GM18508 (cell line): ENCODE measurements around the gene FAM111A.

ENCODE experiments used
- ATAC-seq: cut with Tn5 transposase; IDR thresholded peaks from one replicate; pipeline ENCODE4 v1.9.1; 2021; ENCODE audit warnings: moderate number of reproducible peaks; ENCODE audit not compliant: insufficient read depth, unreplicated experiment

Gene FAM111A

DNA sequence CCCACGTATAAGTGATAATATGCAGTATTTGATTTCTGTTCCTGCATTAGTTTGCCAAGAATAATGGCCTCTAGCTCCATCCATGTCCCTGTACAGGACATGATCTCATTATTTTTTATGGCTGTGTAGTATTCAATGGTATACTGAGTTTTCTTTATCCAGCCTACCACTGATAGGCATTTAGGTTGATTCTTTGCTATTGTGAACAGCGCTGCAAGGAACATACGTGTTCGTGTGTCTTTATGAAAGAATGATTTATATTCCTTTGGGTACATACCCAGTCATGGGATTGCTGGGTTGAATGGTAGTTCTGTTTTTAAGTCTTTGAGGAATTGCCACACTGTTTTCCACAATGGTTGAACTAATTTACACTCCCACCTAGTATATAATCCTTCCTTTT is 1.5 kb upstream of the FAM111A start:
- ATAC-seq, result no peak

DNA sequence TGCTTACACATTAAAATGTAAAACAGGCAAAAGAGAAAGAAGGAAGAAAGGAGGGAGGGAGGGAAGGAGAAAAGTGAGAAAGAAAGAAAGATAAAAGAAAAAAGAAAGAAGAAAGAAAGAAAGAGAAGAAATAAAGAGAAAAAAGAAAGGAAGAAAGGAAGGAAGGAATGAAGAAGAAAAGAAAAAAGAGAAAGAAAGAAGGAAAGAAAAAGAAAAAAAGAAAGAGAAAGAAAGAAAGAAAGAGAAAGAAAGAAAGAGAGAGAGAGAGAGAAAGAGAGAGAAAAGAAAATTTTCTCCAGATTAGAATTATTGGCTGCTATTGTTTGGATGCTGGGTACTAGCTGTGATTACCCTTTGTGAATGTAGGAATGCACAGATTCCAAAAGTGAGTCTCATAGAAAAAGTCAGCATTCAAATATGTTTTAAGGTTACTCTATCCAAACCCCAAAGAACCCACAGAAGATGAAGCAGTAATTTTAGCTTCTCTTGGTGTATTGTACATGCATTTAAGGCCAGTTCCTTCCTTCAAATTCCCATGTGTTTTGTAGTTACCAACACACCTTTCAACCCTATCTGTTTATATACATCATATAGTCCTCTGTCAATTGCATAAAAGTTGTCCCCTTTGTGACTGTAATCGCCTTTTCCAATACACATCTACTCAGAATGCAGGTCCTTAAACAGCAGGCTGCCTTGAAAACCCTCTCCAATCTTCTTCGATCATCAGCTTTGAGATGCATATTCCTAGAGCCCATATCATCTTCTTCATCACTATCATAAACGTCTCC is 789 bp upstream of the FAM111A start:
- peak; percentile 0 for ATAC-seq

- no peak for ATAC-seq
These were observed 1.4 kb downstream of the FAM111A start for GRCh38 chr11:59144096-59144495.

DNA sequence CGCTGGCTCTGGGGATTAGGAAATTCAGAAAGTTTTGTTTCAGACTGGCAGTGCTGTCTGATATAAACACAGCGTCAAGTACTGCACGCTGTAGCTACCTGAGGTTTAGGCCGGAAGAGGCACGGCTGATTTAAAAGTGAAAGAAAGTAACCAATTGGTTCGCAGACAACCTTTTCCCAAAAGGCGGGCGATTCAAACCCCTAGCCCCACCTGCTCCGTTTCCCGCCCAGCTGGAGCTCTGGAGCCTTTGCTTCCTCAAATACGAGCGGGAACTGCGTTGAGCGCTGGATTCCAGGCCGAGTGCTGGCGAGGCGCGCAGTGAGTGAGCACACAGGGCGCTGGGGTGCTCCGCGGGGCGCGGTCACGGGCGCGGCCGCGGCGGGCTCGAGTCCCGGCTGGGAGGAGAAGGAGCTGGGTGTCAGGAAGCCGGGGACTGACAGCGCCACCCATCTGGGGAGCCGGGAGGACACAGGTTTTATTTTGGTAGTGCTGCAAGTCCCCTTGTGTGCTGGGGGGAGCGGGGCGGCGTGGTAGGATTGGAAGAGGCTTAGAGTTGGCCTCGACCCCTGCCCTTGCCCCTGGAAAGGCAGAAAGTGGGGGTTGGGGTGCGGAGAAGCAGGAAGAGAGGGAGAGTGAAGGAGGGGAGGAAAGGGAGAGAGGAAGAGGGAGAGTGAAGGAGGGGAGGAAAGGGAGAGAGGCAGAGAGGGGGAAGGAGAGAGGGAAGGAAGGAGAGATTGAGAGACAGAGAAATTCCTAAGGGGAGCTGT is 2.1 kb downstream of the FAM111A start:
- ATAC-seq, result peak; percentile 60

DNA sequence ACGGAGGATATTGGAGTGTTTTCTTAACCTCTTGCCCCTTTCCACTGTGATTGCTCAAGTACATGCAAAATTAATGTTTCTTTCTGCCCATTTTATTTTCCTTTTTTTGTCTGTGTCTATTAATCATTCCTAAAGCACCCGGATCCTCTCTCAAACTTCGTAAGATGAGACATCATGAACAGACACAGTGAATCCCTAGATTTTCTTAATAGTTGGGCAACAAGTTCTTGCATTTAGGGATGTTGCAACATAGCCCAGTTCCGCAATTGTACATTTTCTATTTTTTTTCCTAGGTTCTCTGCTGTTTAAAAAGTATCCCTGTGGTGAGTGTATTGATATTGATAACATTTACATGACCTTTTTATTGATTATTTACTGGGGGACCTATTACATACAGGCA is 2.9 kb downstream of the FAM111A start:
- ATAC-seq, result no peak

DNA sequence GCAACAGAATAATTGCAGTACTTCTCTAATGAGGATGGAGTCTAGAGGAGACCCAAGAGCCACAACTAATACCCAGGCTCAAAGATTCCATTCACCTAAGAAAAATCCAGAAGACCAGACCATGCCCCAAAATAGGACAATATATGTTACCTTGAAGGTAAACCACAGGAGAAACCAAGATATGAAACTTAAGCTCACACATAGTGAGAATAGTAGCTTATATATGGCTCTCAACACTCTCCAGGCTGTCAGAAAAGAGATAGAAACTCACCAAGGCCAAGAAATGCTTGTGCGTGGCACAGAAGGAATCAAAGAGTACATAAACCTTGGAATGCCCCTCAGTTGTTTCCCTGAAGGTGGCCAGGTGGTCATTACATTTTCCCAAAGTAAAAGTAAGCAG is 9.1 kb downstream of the FAM111A start:
- ATAC-seq, result no peak

DNA sequence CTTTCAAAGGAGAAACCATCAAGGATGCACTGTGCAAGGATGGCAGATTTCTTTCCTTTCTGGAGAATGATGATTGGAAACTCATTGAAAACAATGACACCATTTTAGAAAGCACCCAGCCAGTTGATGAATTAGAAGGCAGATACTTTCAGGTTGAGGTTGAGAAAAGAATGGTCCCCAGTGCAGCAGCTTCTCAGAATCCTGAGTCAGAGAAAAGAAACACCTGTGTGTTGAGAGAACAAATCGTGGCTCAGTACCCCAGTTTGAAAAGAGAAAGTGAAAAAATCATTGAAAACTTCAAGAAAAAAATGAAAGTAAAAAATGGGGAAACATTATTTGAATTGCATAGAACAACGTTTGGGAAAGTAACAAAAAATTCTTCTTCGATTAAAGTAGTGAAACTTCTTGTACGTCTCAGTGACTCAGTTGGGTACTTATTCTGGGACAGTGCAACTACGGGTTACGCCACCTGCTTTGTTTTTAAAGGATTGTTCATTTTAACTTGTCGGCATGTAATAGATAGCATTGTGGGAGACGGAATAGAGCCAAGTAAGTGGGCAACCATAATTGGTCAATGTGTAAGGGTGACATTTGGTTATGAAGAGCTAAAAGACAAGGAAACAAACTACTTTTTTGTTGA is 9.8 kb downstream of the FAM111A start:
- ATAC-seq, result peak; percentile 65

DNA sequence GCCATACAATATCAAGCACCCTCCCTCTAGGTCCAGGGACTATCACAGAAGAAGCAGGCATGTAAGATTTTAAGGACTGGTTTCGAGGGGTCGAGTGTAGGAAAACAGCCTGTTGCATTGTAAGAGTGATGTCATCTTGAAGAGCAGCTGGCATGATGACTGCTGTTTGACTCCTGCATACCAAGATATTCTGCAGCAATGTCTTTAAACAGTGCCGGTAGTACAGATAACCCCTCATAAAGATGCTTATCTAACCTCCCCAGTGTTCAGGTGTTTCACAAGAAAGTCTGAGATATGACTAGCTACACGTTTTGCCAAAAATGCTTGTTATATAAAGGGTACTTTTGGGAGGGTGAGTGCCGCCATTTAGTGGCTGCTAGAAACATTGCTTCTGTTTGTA is 12.0 kb downstream of the FAM111A start:
- ATAC-seq, result no peak

- ATAC-seq, result no peak
These were observed 14.8 kb downstream of the FAM111A start for GRCh38 chr11:59157433-59157832.

- peak; percentile 86 for ATAC-seq
These were observed 15.8 kb downstream of the FAM111A start for GRCh38 chr11:59158206-59159068.

DNA sequence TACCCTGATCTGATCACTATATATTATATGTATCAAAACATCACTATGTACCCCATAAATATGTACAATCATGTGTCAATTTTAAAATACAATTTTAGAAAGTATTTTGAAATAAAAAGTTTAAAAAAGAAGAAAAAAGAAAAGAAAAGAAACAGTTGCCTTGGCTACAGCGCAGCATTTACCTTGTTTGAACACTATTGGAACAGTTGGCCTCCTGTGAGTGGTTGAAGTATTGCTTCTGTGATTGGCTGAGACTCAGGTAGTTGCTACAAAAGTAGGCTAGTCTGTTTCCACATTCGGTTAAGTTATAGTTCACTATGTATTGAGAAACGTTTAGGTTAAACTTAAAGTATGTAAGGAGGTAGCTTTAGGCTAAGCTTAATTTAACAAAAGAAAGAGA is 21.4 kb downstream of the FAM111A start:
- no peak for ATAC-seq

DNA sequence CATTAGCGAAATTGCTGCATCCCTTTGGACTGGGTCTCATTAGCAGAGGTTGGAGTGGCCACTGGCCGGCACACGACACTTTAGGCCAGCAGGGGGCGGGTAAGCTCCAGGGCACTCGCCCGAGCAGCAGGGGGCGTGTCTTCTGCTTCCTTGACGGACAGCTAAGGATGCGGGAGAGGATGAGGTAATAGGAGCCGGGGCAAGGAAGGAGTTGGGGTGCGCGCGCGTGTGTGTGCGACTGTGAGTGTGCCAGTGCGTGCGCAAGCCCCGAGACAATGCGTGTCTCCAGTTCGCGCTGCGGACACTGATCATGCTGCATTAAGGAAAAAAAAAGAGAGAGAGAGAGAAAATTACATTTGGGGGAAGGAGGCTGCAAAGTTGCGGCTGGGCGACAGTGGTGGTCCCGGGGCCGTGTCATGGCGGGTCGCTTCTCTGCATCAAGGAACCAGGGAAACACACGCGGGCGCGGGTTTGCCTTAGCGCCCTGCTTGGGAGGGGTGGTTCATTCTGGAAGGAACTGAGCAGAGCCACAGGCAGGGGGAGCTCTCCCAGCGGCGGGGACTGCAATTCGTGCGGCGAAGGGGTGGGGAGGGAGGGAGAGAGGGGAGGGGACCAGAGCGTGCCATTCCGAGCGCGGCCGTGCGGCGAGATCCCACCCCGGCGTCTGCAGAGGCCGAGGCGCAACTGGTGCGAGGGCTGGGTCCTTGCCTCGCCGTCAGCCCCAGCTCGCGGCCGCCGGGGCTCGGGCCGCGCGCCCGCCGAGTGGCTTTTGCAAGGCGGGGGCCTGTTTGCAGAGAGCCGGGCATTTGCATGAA is 29.1 kb downstream of the FAM111A start, which contains the start of gene DTX4:
TSS of gene DTX4 (plus strand) at position 625 of the 815 bp plus-strand sequence. CDS start 464 bp downstream, outside the sequence.
- ATAC-seq, result peak; percentile 52

DNA sequence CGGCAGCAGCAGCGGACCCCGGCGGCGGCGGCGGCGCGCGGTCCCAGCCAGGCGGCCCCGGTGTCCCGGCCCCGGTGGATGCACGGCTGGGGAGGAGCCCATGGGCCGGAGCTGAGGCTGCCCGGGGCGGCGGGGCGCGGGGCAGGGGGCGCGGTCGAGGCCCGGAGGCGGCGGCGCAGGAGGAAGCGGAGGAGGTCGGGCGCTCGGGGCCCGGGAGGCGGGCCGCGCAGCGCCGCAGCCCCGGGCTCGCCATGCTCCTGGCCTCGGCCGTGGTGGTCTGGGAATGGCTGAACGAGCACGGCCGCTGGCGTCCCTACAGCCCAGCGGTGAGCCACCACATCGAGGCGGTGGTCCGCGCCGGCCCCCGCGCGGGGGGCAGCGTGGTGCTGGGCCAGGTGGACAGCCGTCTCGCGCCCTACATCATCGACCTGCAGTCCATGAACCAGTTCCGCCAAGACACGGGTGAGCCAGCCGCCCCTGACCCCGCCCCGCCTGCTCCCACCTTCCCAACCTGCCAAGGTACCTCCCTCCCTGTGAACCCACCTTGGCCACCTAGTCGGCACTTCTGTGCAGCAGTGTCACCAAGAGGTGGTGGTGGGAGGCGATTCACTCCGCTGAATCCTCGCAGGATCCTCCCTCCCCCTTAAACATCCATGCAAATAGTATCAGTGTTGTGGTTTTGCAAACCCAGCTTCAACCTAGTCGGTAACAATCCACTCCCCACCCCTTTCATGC is 29.9 kb downstream of the FAM111A start:
- no peak for ATAC-seq

- ATAC-seq, result no peak
These were observed 30.7 kb downstream of the FAM111A start for GRCh38 chr11:59173080-59173963.

DNA sequence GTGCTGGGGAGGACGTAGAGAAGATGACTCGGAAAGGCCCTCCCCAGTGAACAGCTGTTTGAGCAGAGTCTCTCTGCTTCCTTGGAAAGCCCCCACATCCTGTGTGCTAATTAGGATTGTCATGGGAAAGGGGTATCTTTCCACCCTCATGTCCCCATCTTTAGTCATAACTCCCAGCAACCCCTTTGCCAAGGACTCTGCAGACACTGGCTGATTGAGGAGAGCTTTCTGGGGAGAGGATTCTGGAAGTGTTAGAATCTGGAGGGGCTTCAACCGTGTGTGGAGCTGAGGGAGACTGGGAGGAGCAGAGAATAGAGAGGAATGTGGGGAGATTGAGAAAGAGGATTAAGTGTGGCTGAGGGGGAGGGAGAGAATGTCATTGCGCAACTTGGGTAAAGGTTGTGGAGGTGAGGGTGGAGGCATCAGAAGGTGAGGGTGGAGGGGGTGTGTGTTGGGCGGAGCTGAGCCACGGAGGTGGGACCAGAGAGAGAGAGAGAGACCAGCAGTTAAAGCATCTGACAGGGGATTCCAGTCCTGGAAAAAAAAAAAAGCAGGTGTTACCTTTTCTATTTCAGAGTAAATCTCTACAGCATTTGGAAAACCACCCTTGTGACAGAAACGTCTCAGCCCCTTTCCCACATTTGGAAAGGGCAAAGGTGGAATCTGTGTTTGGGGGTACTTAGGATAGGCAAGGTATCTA is 31.5 kb downstream of the FAM111A start:
- ATAC-seq, result no peak

- no peak for ATAC-seq
These were observed 32.0 kb downstream of the FAM111A start for GRCh38 chr11:59174664-59175033.

- no peak for ATAC-seq
These were observed 32.4 kb downstream of the FAM111A start for GRCh38 chr11:59175091-59175501.
